ENCODE results near the gene STARD7.
"Not testable (repeated sequence)": the region's sequence is repeated elsewhere in the genome, so short reads cannot be mapped to it uniquely, and the experiment has no call there.

STARD7 gene

DNA sequence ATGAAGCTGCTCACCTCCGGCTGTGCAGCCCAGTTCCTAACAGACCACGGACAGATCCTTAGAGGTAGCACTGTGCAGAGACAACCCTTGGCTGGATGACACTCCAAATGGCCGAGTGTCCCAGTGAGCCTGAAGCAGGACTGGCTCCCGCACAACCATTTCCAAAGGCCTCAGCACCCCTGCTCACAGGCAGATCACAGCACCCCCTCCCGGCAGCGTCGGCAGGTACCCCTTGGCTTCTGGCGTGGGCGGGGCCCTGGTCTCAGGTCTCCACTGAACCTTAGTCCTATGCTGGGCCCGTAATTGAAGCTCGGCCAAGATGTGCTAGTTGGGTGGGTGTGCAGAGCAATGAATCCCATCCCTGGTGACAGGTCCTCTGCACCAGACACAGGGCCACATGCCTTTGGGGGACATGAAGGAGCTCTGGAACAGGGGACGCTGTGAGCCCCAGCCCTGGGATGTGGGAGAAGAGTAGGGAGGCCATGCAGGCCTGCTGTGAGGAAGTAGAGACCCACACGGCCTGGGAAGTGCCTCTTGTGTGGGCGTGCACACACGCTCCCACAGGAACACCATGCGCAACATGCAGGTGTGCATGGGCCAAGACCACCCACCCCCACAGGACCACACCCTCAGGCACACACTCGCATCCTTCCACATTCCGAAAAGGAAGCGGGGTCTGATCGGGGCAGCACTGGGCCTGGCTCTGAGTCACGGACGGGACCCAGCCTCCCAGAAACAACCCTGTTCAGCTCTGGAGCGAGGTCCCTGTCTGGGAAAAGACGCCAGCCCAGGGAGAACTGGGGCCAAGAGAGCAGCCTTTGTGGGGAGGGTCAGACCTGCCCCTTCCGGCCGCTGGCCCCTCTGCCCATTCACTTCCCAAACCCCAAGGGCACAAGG is 66.2 kb downstream of the STARD7 start:
- Histone ChIP-seq H3K4me2 (ENCODE audit: low read length) (peak overlapping the region; percentile 94), H3K4me3 (ENCODE audit: low read length) (peak overlapping the region; percentile 97), H3K27me3 (ENCODE audit: control insufficient read depth, low read length) (no peaks in the 10 kb centered on the region), H3K27ac (ENCODE audit: low read depth, low read length) (no peak overlapping the region), H3K4me1 (ENCODE audit: control insufficient read depth, low read length) (peaks cover 43% of the 10 kb centered on the region), H3K9me2 (replicated peaks; ENCODE audit: control insufficient read depth, low read length) (no peaks in the 10 kb centered on the region), H3K9me3 (ENCODE audit: control insufficient read depth, insufficient read depth, low read length) (no peaks in the 10 kb centered on the region), H3F3A (ENCODE audit: control insufficient read depth, insufficient read depth) (peaks cover 21% of the 10 kb centered on the region), H3K79me2 (ENCODE audit: control insufficient read depth, low read length) (peaks cover 29% of the 10 kb centered on the region), H4K20me1 (ENCODE audit: control insufficient read depth, insufficient read depth, low read depth, low read length) (peaks cover 20% of the 10 kb centered on the region), H3K36me3 (ENCODE audit: control insufficient read depth, low read length) (peaks cover 32% of the 10 kb centered on the region)
- TF ChIP-seq, protein P1, sequence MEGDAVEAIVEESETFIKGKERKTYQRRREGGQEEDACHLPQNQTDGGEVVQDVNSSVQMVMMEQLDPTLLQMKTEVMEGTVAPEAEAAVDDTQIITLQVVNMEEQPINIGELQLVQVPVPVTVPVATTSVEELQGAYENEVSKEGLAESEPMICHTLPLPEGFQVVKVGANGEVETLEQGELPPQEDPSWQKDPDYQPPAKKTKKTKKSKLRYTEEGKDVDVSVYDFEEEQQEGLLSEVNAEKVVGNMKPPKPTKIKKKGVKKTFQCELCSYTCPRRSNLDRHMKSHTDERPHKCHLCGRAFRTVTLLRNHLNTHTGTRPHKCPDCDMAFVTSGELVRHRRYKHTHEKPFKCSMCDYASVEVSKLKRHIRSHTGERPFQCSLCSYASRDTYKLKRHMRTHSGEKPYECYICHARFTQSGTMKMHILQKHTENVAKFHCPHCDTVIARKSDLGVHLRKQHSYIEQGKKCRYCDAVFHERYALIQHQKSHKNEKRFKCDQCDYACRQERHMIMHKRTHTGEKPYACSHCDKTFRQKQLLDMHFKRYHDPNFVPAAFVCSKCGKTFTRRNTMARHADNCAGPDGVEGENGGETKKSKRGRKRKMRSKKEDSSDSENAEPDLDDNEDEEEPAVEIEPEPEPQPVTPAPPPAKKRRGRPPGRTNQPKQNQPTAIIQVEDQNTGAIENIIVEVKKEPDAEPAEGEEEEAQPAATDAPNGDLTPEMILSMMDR (IDR thresholded peaks at IDR 0.05; ENCODE audit: low read depth, low read length, poor library complexity, severe bottlenecking): peak; percentile 56
- TF ChIP-seq EZH2phosphoT487 (IDR thresholded peaks at IDR 0.05; ENCODE audit: borderline replicate concordance, low read length): no peak

DNA sequence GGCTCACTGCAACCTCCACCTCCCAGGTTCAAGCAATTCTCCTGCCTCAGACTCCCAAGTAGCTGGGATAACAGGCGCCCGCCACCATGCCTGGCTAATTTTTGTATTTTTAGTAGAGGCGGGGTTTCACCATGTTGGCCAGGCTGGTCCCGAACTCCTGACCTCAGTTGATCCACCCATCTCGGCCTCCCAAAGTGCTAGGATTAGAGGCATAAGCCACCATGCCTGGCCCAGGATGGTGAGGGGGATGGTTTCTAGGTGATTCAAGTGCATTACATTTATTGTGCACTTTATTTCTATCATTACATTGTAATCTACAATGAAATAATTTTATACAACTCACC is 67.0 kb downstream of the STARD7 start:
- Histone ChIP-seq H4K20me1 (ENCODE audit: control insufficient read depth, insufficient read depth, low read depth, low read length) (peaks cover 20% of the 10 kb centered on the region), H3F3A (ENCODE audit: control insufficient read depth, insufficient read depth) (peaks cover 21% of the 10 kb centered on the region), H3K36me3 (ENCODE audit: control insufficient read depth, low read length) (peaks cover 32% of the 10 kb centered on the region), H3K4me1 (ENCODE audit: control insufficient read depth, low read length) (peaks cover 34% of the 10 kb centered on the region), H3K79me2 (ENCODE audit: control insufficient read depth, low read length) (peaks cover 29% of the 10 kb centered on the region)
- H3K27ac ChIP-seq (ENCODE audit: low read depth, low read length); H3K4me3 ChIP-seq (ENCODE audit: low read length); H3K9me2 ChIP-seq (replicated peaks; ENCODE audit: control insufficient read depth, low read length); H3K4me2 ChIP-seq (ENCODE audit: low read length); H3K27me3 ChIP-seq (ENCODE audit: control insufficient read depth, low read length); H3K9me3 ChIP-seq (ENCODE audit: control insufficient read depth, insufficient read depth, low read length): not testable (repeated sequence)

DNA sequence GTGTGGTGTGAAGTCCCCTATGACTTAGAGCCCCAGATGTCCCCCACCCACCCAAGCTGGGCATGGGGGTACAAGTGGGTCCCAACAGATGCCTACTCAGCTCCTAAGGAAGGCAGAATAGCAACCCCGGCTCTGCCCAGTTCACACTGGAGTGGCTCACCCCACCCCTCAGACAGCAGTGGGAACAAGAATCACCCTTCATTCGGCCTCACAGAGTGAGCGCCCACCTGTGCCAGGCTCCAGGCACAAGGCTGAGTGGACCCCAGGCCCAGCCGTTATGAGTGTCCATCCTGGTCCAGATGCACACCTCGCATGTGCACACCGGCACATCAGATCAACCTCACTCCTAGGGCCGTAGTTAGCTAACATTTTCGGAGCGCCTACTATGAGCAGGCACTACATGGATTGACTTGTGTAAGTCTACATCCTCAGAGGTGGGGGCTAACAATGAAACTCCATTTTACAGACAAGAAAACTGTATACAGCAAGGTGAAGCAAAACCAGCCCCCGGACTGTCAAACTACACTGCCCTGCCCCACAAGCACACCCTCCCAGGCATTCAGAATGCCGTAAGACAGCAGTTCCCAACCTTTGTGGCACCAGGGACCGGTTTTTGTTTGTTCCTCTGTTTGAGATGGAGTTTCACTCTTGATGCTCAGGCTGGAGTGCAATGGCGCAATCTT is 67.5 kb downstream of the STARD7 start:
- peaks cover 32% of the 10 kb centered on the region for H3K36me3 ChIP-seq (ENCODE audit: control insufficient read depth, low read length)
- H4K20me1 ChIP-seq (ENCODE audit: control insufficient read depth, insufficient read depth, low read depth, low read length): peaks cover 20% of the 10 kb centered on the region
- TF ChIP-seq, protein P1 (IDR thresholded peaks at IDR 0.05; ENCODE audit: low read depth, low read length, poor library complexity, severe bottlenecking): no peak
- TF ChIP-seq EZH2phosphoT487 (IDR thresholded peaks at IDR 0.05; ENCODE audit: borderline replicate concordance, low read length): no peak
- H3K4me2 ChIP-seq (ENCODE audit: low read length): no peak overlapping the region
- peaks cover 21% of the 10 kb centered on the region for H3F3A ChIP-seq (ENCODE audit: control insufficient read depth, insufficient read depth)
- no peak overlapping the region for H3K4me3 ChIP-seq (ENCODE audit: low read length)
- H3K4me1 ChIP-seq (ENCODE audit: control insufficient read depth, low read length): peaks cover 29% of the 10 kb centered on the region
- no peaks in the 10 kb centered on the region for H3K9me2 ChIP-seq (replicated peaks; ENCODE audit: control insufficient read depth, low read length)
- no peaks in the 10 kb centered on the region for H3K27me3 ChIP-seq (ENCODE audit: control insufficient read depth, low read length)
- no peak overlapping the region for H3K27ac ChIP-seq (ENCODE audit: low read depth, low read length)
- H3K9me3 ChIP-seq (ENCODE audit: control insufficient read depth, insufficient read depth, low read length): no peaks in the 10 kb centered on the region
- peaks cover 29% of the 10 kb centered on the region for H3K79me2 ChIP-seq (ENCODE audit: control insufficient read depth, low read length)
